Stomach smooth muscle (tissue), 2 donors: ENCODE data around the gene COG5.

ENCODE experiments used
- H3K27ac ChIP-seq: one replicate; pipeline ENCODE4 v1.7.0; 2013; ENCODE audit warnings: mild to moderate bottlenecking, low read length, inconsistent platforms
- H3K27me3 ChIP-seq, 2 donors: one replicate each; pipeline ENCODE4 v1.7.0; 2013; ENCODE audit warnings: low read length in 2 of 2; ENCODE audit not compliant: insufficient read depth in 2 of 2, control insufficient read depth in 1 of 2
- H3K36me3 ChIP-seq, 2 donors: one replicate each; pipeline ENCODE4 v1.7.0; 2013; ENCODE audit warnings: low read length in 2 of 2; ENCODE audit not compliant: control insufficient read depth in 2 of 2, insufficient read depth in 2 of 2
- H3K4me1 ChIP-seq: one replicate; pipeline ENCODE4 v1.7.0; 2013; ENCODE audit warnings: low read length; ENCODE audit not compliant: control insufficient read depth, insufficient read depth
- H3K4me3 ChIP-seq, 2 donors: one replicate each; pipeline ENCODE4 v1.7.0; 2013; ENCODE audit warnings: low read length in 2 of 2
- H3K9ac ChIP-seq, 2 donors: one replicate each; pipeline ENCODE4 v1.7.0; 2013; ENCODE audit warnings: low read length in 2 of 2, mild to moderate bottlenecking in 1 of 2
- H3K9me3 ChIP-seq, 2 donors: one replicate each; pipeline ENCODE4 v1.7.0; 2013; ENCODE audit warnings: low read length in 2 of 2; ENCODE audit not compliant: control insufficient read depth in 2 of 2
- donor health status: healthy.
- donor health status: Pancreatic carcinoma.

The COG5 gene

GRCh38 chr7:107596881-107597581 lies 33.3 kb upstream of the COG5 start:
- peaks cover 2 to 10% of the 10 kb centered on the region in 2 donors for H3K36me3 ChIP-seq
- no peak overlapping the region for H3K27ac ChIP-seq

DNA sequence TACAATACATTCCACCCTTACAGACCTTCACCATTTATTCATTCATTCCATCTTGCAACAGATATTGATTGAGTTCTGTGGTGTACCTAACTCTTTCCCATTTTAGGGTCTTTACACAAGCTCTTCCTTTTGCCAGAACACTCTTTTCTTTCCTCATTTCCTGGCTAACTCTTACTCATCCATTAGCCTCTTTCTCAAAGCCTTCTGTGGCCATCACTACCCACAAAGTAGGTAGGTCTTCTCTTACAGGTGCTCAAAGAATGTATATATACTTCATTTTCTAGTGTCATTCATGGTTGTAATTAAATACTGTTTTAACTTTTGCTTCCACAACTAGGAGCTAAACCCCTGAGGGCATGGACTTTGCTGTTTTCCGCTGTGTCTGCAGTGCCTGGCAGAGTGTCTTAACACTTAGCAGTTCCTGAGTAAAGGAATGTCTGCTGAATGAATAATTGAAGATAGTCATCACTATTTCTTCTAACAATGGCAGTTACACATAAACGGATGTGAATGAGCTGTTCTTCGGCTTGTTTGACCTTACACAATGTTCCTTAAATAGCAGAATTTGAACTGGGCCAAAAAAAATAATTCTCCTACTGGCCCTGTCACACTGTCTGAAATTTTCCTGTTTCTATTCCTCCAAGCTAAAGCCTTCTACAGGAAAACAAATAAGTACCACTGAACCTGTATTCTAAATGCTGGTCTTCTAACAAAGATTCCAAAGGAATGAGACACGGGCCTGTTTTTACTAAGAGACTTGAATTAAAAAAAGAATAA lies 31.4 kb upstream of the COG5 start:
- Histone ChIP-seq H3K36me3 (peaks cover 0 to 2% of the 10 kb centered on the region in 2 donors), H3K27ac (no peak overlapping the region), H3K9ac (no peak overlapping the region), H3K9me3 (no peaks in the 10 kb centered on the region), H3K27me3 (no peaks in the 10 kb centered on the region), H3K4me1 (peaks cover 7% of the 10 kb centered on the region), H3K4me3 (no peak overlapping the region)

More at GRCh38 chr7:107596881-107597581, 33.3 kb upstream of the COG5 start:
- Histone ChIP-seq H3K9me3 (no peaks in the 10 kb centered on the region), H3K9ac (no peak overlapping the region), H3K27me3 (no peaks in the 10 kb centered on the region), H3K4me1 (peaks cover 7% of the 10 kb centered on the region), H3K4me3 (no peak overlapping the region)

DNA sequence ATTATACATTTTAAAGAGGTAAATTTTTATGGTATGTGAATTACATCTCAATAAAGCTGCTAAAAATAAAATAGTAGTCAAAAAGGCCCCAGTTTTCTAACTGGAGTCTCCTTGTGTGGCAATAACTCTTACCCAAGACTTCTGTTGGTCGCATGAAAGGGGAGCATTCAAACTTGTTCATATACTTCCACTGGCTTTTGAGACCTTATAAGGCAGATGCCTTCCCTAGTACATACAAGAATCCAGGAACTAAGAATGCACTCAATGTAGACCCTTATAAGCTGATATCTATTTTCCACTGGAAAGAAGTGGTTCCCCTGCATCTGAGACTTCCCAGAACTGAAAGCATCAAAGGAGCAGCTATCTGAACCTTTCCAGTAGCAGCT lies 29.3 kb upstream of the COG5 start:
- Histone ChIP-seq H3K4me3 (no peak overlapping the region), H3K27me3 (no peaks in the 10 kb centered on the region), H3K36me3 (peaks cover 2 to 3% of the 10 kb centered on the region in 2 donors), H3K9me3 (no peaks in the 10 kb centered on the region), H3K27ac (no peak overlapping the region), H3K9ac (no peak overlapping the region), H3K4me1 (peaks cover 7% of the 10 kb centered on the region)

- Histone ChIP-seq H3K27me3 (no peaks in the 10 kb centered on the region), H3K9me3 (no peaks in the 10 kb centered on the region), H3K27ac (no peak overlapping the region), H3K9ac (no peak overlapping the region), H3K36me3 (peaks cover 2 to 3% of the 10 kb centered on the region in 2 donors), H3K4me3 (no peak overlapping the region), H3K4me1 (peaks cover 7% of the 10 kb centered on the region)
Observed at GRCh38 chr7:107592361-107593024, 28.8 kb upstream of the COG5 start.

DNA sequence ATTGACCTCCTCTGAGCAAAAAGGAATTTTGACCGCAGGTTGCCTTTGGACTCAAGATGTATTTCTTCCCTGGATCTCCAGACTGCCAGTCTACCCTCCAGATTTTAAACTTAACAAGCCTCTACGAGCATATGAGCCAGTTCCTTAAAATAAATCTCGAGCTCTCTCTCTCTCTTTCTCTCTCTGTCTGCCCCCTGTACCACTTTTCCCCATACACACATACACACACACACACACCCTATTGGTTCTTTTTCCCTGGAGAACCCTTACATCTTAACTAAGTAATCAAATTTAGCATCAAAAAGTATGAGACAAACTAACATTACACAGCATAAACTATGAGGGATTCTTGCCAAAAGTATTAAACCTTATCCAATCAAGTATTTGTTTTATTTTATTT lies 27.7 kb upstream of the COG5 start:
- peaks cover 7% of the 10 kb centered on the region for H3K4me1 ChIP-seq
- peaks cover 2 to 6% of the 10 kb centered on the region in 2 donors for H3K36me3 ChIP-seq
- no peak overlapping the region for H3K27ac ChIP-seq

DNA sequence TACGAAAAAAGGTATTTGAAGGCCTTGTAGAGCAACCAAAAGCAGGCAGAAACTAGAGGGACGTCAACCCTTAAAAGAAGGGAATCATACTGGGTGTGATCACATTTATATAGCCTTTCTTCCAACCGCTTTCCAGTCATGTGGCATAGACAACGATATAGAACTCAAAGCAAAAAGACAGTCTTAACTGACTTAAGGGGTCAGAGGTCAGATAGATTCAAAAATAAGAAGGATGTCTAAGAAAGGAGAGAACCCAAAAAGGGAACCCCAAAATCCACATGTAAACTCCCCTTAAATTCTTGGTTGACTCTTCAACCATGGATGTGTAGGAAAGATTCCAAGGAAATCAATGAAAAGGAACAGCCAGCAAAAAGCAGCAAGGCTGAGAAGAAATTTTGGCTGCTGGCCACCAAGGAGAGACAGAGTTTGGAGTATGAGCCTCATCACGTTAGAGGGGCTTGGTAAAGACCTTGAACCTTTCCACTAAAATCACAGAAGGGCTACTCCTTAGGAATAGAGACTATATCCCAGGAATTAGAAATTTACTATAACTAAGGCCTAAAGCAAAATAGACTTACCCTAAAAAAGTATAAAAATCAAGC lies 24.9 kb upstream of the COG5 start:
- no peak overlapping the region for H3K27ac ChIP-seq
- H3K9ac ChIP-seq = no peak overlapping the region
- H3K4me1 ChIP-seq = no peaks in the 10 kb centered on the region
- H3K27me3 ChIP-seq = no peaks in the 10 kb centered on the region
- H3K9me3 ChIP-seq = no peaks in the 10 kb centered on the region
- no peak overlapping the region for H3K4me3 ChIP-seq
- peaks cover 0 to 10% of the 10 kb centered on the region in 2 donors for H3K36me3 ChIP-seq

More for the DNA sequence above, 27.7 kb upstream of the COG5 start:
- Histone ChIP-seq H3K27me3 (no peaks in the 10 kb centered on the region), H3K4me3 (no peak overlapping the region), H3K9ac (no peak overlapping the region), H3K9me3 (no peaks in the 10 kb centered on the region)

- Histone ChIP-seq H3K9me3 (no peaks in the 10 kb centered on the region), H3K9ac (no peak overlapping the region), H3K4me3 (no peak overlapping the region), H3K27me3 (no peaks in the 10 kb centered on the region), H3K36me3 (peaks cover 0 to 10% of the 10 kb centered on the region in 2 donors), H3K4me1 (no peaks in the 10 kb centered on the region), H3K27ac (no peak overlapping the region)
Observed at GRCh38 chr7:107584716-107585115, 21.0 kb upstream of the COG5 start.

GRCh38 chr7:107582875-107583274 lies 19.2 kb upstream of the COG5 start:
- Histone ChIP-seq H3K36me3 (peaks cover 0 to 7% of the 10 kb centered on the region in 2 donors), H3K9ac (no peak overlapping the region), H3K9me3 (no peaks in the 10 kb centered on the region), H3K27ac (no peak overlapping the region), H3K4me3 (no peak overlapping the region), H3K27me3 (no peaks in the 10 kb centered on the region), H3K4me1 (peaks cover 4% of the 10 kb centered on the region)

- no peaks in the 10 kb centered on the region for H3K27me3 ChIP-seq
- no peak overlapping the region for H3K27ac ChIP-seq
- H3K4me1 ChIP-seq = peaks cover 4% of the 10 kb centered on the region
- no peaks in the 10 kb centered on the region for H3K9me3 ChIP-seq
- H3K4me3 ChIP-seq = peak overlapping the region; percentile 68 to 83
- peak overlapping the region in 1 of 2 donors; percentile 89 for H3K9ac ChIP-seq
- H3K36me3 ChIP-seq = peaks cover 0 to 4% of the 10 kb centered on the region in 2 donors
Observed at GRCh38 chr7:107581387-107582013, 17.8 kb upstream of the COG5 start.

GRCh38 chr7:107580716-107581383 lies 17.1 kb upstream of the COG5 start:
- no peaks in the 10 kb centered on the region for H3K27me3 ChIP-seq
- H3K27ac ChIP-seq = peak overlapping the region; percentile 69
- H3K36me3 ChIP-seq = peaks cover 0 to 7% of the 10 kb centered on the region in 2 donors
- peak overlapping the region; percentile 87 to 89 for H3K9ac ChIP-seq
- peak overlapping the region; percentile 68 to 83 for H3K4me3 ChIP-seq
- no peaks in the 10 kb centered on the region for H3K9me3 ChIP-seq
- H3K4me1 ChIP-seq = peaks cover 4% of the 10 kb centered on the region
